Activated effector memory CD4-positive, alpha-beta T cell treated with Interleukin-2 at 50 U/mL for 16 hours (primary cell): ENCODE results near the gene RND3.

Experiments used
- DNase-seq: peaks from one replicate; pipeline ENCODE4 v3.0.0-alpha.2; 2020

The RND3 gene

DNA sequence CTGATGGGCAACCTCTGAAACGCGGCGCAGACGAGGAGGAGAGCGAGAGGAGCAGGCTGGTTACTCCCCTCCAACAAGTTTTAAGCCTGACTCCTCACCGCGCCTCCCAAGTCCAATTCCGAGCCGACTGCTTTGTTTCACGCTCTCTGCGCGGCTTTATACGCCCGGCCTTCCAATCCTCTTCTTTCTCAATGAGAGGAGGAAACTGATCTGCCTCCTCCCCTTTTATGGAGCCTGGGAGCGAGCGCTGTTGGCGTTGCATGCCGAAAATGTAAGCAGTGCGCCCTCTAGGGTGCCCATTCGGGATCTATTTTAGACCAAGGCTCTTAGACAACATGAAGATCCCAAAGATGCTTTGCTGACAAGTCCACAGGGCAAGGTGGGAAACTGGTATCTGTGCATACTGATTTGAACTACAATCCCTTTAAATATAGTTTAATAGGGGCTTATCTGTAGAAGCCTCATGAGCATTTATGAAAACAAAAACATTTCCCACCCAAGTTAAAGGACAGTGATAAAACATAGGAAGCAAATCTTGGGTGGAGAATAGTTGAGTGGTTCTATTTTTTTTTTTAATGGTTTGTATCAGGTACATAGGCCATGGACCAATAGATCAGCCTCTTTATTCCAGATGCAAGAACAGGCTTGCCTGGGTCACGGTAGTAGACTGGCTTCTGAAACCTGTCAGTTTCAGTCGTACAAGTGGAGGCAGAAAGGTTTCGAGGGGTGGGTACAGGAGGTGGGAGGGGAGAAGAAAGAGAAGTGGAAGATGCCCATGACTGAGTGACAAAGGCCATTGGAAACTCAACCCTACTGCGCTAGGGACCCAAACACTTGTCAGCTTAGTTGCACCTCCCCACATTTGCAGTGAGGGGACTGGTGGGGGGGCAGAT, at the start of gene RND3:
RND3 (minus strand) TSS at position 131 of the 893 bp plus-strand sequence. CDS start 250 bp downstream, outside the sequence.
- no peak for DNase-seq

DNA sequence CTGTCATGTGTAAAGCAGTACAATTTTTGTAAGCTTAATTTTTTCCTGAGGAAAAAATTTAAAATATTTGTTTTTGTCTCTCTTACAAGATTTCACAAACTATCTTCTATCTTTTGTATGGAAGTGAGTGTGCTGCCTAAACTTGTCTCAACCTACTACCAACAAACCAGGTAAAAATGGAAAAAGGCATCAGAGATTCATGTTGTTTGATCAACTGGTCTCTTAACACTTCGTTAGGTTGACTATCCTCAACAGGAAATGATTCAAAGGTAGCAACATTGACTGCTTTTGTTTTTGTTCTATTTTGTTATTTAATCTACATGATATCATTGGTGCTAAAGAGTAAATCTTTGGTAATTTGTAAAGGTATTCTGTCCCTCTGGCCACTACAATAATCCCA, 47.7 kb upstream of the RND3 start:
- DNase-seq, result no peak

- DNase-seq, result no peak
Measured at GRCh38 chr2:150532879-150533278, 45.4 kb upstream of the RND3 start.

- no peak for DNase-seq
Measured at GRCh38 chr2:150532020-150532419, 44.6 kb upstream of the RND3 start.

DNA sequence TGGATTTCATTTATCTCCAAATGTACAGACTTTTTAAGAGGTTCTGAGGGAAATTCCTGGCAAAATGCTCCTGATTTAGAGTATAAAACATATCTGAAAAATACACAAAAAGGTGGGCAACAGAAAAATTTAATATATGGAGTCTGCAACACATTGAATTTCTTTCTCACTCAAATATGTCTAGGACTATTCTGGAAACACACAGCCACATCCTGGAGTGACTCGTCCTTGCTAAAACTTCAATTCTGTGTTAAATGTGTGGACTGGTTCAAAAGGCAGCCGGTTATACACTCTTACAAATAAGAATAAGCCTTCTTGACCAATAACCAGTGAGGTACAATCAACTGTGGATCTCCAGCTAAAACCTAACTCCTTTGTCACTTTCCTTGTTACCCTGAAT, 44.1 kb upstream of the RND3 start:
- no peak for DNase-seq

DNA sequence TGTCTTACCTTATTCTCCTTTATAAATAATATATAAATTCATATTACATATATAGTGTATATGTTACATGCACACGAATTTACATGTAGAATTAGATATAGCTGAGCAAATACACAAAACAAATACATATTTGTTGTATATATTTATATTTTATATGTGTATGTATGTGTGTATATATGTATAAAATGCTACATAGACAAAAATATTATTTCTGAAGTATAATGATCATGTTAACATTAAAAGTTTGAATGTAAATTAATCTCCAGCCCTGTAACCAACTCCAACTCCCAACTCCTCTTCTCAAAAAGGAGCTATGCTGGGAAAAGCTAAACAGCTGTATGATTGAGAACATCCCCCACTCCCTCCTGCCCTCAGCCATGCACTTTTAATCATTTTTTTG, 42.7 kb upstream of the RND3 start:
- DNase-seq, result no peak

DNA sequence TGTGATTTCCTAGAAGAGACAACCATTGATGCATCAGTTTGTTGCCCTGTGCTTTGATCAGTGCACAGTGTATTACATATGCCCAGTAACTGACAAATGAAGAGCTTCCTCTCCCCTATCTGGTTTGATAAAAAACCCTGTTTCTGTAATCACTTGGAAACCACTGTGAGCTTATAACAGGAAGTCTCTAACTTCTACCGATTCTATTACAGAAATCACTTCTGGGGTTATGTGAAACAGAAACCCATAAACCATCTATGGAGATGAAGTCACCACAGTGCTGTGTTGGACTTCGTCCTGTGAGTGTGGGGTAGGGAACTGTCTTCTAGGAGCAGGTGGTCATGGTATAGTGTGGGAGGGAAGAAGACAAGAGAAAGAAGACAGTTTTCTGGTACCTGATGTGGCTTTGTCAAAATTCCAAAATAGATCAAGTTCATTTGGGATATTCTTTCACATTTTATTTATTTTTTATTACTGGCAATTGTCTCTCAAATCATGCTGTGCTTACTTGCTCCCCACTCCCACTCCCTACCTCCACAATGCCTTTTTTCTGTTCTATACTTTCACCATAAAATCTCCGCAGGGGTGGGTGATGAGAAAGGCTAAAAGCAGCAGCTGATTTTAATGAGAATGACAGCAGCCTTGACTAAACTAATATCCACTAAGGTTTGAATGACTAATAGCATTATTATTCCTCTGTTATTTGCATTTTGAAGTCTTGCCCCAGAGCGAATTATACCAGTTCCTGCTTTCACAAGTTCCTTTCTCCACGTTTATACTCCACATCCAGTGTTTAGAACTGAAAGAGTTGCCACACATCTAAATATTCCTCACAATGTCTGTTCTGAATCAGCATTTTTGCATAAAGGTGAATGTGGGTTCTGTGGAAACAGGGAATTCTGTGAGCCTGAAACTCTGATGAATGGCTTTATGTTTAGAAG, 41.7 kb upstream of the RND3 start:
- DNase-seq, result no peak

GRCh38 chr2:150526827-150527226, 39.4 kb upstream of the RND3 start:
- no peak for DNase-seq

DNA sequence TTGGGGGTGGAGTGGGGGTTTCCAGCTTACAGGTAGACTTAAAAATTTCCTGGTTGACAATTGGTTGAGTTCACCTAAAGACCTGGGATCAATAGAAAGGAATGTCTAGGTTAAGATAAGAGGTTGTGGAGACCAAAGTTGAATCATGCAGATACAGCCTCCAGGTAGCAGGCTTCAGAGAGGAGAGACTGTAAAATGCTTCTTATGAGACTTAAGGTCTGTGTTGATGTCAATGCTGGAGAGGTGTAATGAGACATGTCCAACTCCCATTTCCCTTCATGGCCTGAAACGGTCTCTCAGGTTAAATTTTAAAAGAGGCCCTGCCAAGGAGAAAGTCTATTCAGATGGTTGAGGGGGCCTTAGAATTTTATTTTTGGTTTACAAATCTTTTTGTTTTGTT, 38.5 kb upstream of the RND3 start:
- no peak for DNase-seq

DNA sequence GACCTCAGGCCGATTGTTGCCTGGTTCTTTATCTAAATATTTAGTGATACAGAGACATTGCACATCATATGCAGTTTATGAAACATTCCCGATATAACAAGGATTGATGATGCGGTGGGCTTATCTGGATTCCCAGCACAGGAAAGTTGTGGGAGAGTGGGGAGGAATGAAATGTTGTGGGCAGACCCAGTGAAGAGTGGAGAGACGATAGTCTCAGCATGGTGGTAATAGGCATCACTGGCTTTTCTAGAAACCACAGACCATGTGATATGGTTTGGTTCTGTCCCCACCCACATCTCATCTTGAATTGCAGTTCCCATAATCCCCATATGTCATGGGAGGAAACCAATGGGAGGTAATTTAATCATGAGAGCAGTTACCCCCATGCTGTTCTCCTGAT, 34.8 kb upstream of the RND3 start:
- DNase-seq, result no peak

DNA sequence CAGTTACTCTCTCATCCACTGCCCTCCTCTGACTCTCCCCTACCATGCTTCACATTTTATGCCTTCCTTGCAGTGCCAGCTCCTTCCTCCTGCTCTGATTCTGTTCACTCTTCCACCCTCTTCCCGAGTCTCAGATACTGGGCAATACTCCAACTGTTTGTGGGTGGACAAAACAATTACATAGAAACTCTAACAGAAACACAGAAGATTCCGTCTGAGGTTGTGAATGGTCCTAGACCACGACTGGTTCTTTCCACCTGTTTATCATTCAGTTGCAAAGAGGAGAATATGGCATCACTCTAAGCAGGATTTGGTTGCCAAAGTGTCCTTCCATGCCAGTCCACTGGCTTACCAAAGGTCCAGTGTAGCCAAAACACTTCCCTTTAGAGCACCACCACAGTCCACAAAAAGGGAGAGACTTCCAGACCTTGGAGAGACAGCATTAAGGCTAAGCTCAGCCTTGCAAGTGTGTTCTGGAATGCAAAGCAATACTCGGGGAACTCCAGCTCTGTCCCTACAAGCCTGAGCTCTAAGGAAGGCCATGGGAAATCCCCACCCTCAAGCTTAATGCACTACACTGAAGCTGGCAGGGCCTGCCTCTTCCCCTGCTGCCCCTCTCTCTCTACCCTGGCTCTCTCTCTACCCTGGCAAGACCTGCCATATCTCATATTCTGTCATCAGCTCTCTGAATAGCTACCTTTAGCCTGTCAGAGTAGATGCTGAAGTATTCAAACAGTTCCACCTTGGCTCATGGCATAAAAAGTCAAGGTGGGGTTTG, 33.6 kb upstream of the RND3 start:
- DNase-seq, result no peak

DNA sequence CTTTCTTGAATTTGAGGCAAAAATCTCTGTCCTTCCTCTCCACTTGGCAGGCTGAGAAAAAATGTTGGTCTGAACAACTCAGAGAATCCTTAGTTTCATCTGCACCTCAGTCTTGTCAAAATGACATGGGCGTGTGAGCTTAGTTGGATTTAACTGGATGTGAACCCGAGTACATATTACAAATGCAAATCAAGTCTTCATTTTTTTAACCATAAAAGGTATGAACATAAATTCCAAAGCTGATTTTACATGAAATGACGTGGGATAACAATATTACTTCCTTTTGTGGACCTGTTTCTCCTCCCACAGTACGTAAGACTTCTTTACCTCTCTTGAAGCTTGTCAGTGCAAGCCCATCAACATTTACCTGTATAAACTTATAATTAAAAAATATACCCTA, 32.6 kb upstream of the RND3 start:
- no peak for DNase-seq

DNA sequence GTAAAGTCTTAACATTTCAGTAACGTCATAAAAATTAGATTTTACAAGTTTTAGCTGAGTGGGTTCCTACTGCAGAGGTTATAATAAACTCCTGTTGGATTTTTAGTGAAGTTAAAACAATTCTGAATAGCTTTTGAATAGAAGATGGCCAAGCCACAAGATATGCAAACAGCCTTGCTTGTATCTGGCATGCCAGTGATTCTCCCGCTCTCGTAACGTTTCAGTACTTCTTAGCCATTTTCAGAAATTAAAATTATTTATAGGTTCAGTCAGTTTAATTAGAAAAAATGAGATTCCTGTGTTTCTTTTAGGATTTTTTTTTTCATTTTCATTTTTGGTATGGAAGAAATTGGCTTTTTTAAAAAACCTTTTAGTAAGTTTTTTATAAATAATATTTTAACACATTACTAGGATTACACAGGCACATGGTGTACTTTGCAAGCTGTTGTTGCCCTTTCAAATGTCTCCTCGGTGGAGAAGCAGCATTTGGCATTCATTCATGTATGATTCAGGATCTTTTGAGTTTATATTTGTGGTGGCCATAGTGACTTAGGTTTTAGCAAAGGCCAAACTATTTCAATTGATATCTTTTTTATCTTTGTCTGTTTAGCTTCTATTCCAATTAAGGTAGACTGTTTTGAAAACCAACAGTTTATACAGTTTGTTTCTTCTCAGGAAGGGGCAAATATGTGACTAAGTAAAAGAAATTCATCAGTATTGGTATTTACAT, 30.6 kb upstream of the RND3 start:
- DNase-seq, result no peak

- DNase-seq, result no peak
Measured at GRCh38 chr2:150513647-150514046, 26.2 kb upstream of the RND3 start.

DNA sequence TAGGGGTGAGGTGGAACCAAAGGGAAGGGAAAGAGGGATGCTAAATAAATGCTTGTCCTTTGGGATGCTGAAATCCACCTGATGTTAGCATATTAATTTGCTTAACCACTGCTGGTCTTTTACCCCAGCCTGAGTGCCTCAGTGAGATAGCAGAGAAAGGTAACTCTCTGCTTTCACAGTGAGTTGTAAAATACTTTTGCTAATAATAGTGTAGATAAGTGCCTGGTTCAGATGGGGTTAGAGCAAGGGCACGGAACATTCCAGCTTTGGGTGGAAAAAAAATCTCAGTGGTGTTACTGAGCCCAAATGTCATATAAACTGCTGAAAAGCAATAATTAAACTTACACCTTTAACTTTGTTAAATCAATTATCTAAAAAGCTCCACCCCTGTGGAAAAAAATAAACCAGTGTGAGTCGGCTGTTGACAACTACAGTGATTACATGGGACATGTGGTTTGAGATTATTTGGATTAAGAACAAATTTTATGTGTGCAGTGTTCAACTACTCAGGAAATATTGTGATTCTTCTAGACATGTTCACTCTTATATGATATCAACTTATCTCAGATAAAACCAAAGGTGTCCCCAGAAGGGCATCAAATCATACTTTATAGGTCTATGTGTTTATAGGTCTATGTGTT, 21.1 kb upstream of the RND3 start:
- no peak for DNase-seq

- no peak for DNase-seq
Measured at GRCh38 chr2:150507071-150507470, 19.6 kb upstream of the RND3 start.

DNA sequence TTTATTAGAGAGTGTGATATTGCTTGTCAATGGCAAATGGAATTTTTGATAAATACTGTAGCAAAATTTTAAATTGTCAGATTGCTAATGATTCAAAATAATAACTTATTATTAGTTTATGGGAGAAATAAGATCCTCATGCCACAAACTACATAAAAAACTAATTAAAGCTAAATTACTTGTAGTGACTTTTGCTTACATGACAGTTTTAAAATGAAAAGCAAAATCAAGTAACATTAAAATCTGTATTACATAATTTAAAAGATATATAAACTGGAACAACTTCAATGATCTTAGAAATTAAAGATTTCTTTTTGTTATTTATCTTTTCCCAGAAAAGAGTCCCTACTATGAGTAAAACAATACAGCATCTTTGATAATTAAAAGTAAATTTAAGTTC, 17.7 kb upstream of the RND3 start:
- DNase-seq, result no peak

GRCh38 chr2:150495993-150496627, 8.6 kb upstream of the RND3 start:
- no peak for DNase-seq

DNA sequence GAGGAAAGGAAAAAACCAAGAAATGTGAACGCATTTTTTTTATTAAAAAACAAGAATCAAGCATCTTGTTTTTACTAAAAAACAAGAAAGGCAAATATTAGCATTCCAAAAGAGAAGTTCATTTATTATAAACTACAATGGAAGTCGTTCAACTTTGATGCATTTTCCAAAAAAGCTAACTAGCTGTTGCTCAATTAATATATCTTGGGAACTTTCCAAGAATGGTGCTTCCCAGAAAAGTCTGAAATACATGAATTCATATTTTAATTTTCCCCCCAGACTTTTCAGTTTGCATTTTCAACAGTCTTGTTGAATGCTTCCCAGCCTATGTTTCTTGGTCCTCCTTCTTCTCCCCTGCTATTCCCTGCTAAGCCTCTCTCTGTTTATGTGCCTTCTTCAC, 7.5 kb upstream of the RND3 start:
- no peak for DNase-seq

DNA sequence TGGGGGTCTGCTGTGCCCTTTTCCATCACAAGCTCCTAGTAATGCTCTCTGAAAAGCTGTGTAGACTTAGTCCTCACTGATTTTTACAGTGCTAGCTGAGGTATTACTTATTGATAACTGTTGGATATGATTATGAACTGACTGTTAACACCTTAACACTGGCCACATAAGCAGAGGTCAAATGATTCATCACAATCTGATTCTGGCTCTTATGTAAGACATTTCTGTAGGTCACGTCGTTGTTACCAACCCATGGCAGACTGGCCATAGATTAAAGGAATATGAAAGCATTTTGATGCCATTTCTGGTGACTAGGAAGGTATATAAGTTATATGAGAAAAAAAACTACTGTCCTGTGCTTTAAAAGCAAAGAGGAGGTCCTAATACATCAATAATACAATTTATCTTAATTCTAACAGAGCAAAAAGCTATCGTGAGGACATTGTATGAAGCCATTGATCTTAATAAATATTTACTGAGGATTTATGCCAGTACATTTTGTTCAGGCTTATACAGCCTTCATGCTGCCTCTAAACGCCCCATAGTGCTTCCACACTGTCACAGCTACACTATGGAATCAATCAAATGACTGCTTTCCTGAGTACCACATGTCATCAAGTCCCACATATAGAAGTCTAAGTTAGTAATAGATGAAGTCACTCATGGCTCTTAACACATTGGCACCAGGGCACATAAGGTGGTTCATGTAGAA, 6.9 kb upstream of the RND3 start:
- no peak for DNase-seq

GRCh38 chr2:150491943-150492342, 4.5 kb upstream of the RND3 start:
- no peak for DNase-seq
